Effector memory CD4-positive, alpha-beta T cell (primary cell): ENCODE data around the gene KCNJ6.

Experiments used
- DNase-seq, 3 donors: peaks; one replicate each; pipeline ENCODE4 v3.0.0-alpha.2; 2020
- H3K27ac ChIP-seq: 2 replicates; pipeline ENCODE4 v1.7.0; 2013; ENCODE audit warnings: mild to moderate bottlenecking, low read length, moderate library complexity; ENCODE audit not compliant: insufficient read depth, poor library complexity, severe bottlenecking
- H3K27me3 ChIP-seq: replicated peaks from 2 replicates; pipeline ENCODE4 v1.7.0; 2013; ENCODE audit warnings: mild to moderate bottlenecking, low read length; ENCODE audit not compliant: insufficient read depth, control insufficient read depth, poor library complexity, severe bottlenecking
- H3K36me3 ChIP-seq: 2 replicates; pipeline ENCODE4 v1.7.0; 2013; ENCODE audit warnings: mild to moderate bottlenecking, low read length, moderate library complexity; ENCODE audit not compliant: control insufficient read depth, insufficient read depth
- H3K4me1 ChIP-seq: 2 replicates; pipeline ENCODE4 v1.7.0; 2013; ENCODE audit warnings: low read length, mild to moderate bottlenecking; ENCODE audit not compliant: control insufficient read depth, insufficient read depth, poor library complexity, severe bottlenecking
- H3K4me3 ChIP-seq: 2 replicates; pipeline ENCODE4 v1.7.0; 2013; ENCODE audit warnings: low read length, low read depth, mild to moderate bottlenecking; ENCODE audit not compliant: insufficient read depth, poor library complexity, severe bottlenecking
- H3K9me3 ChIP-seq: 2 replicates; pipeline ENCODE4 v1.7.0; 2013; ENCODE audit warnings: mild to moderate bottlenecking, low read length, moderate library complexity; ENCODE audit not compliant: control insufficient read depth
- total RNA-seq, 3 donors: gene quantifications; one replicate each; lab custom pipeline; 2026; lab: John Stamatoyannopoulos, UW

Gene KCNJ6, protein sequence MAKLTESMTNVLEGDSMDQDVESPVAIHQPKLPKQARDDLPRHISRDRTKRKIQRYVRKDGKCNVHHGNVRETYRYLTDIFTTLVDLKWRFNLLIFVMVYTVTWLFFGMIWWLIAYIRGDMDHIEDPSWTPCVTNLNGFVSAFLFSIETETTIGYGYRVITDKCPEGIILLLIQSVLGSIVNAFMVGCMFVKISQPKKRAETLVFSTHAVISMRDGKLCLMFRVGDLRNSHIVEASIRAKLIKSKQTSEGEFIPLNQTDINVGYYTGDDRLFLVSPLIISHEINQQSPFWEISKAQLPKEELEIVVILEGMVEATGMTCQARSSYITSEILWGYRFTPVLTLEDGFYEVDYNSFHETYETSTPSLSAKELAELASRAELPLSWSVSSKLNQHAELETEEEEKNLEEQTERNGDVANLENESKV
- total RNA-seq, result 0 reads per million in 3 donors

DNA sequence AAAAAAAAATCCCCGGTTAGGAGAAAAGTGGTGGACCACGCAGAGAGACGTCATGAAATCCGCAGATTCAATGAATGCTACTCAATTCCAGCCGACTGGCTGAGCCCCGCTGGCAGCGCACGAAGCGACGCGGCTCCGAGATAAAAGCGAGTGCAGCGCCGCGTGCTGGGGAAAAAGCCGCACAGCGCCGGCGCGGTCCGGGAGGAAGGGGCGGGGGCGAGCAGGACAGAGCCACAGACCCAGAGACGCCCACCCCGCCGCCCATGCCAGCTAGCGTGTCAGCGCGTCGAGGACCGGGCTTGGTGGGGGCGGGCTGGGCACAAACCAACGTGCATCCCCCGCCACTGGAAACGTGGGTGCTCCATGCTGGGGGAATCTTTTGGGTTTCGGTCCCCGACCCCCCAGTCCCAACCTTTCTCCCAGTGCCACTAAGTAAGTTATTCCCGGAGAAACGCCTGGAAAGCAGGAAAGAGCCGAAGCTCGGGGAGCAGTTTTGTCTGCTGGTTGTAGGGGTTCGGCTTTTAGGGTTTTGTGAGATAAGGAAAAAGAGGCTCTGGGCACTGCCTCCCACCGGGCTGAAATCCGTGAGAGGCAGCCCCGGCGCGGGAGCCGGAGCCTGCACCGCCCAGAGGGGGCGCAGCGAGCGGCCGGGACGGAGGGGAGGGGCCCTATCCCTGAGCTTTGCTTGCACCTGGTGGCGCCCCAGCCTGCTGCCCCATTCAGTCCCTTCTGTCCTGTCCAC lies at the start of gene KCNJ6:
KCNJ6 (minus strand) TSS at position 148 of the 742 bp plus-strand sequence. CDS start 75,775 bp downstream, outside the sequence.
- no peak within 1 kb of the TSS for H3K4me3 ChIP-seq
- H3K9me3 ChIP-seq, result no peaks in the 10 kb centered on the region
- no peak within 1 kb of the TSS for H3K27ac ChIP-seq
- DNase-seq, result no peak
- no peaks in the 10 kb centered on the region for H3K36me3 ChIP-seq
- no peaks in the 10 kb centered on the region for H3K4me1 ChIP-seq
- H3K27me3 ChIP-seq, result peaks cover 22% of the 10 kb centered on the region

GRCh38 chr21:37965088-37965805 lies 49.0 kb upstream of the KCNJ6 start:
- no peak overlapping the region for H3K4me3 ChIP-seq
- H3K27me3 ChIP-seq, result no peaks in the 10 kb centered on the region
- no peak overlapping the region for H3K27ac ChIP-seq
- no peaks in the 10 kb centered on the region for H3K9me3 ChIP-seq
- DNase-seq, result no peak
- H3K36me3 ChIP-seq, result no peaks in the 10 kb centered on the region
- no peaks in the 10 kb centered on the region for H3K4me1 ChIP-seq

DNA sequence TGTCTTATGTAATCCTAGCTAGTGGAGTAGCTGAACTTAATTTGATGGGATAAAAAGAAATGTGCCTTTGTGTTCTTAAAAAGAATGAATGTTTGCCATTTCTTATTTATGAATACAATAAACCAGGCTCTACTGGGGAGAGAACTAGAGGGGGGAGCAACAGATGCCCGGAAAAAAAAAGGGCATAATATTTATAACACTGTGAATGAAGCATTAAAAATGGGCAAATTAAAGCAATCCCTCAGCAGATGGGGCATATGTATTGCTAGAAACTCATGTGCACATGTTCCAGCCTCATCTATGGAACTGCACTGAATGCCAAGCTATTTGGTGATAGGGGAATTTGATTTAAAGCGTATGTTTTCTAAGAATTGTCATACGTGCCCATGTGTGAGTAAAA lies 42.3 kb upstream of the KCNJ6 start:
- DNase-seq, result no peak
- no peaks in the 10 kb centered on the region for H3K27me3 ChIP-seq
- no peak overlapping the region for H3K4me3 ChIP-seq
- H3K9me3 ChIP-seq, result no peaks in the 10 kb centered on the region
- no peaks in the 10 kb centered on the region for H3K36me3 ChIP-seq
- no peaks in the 10 kb centered on the region for H3K4me1 ChIP-seq
- H3K27ac ChIP-seq, result no peak overlapping the region

DNA sequence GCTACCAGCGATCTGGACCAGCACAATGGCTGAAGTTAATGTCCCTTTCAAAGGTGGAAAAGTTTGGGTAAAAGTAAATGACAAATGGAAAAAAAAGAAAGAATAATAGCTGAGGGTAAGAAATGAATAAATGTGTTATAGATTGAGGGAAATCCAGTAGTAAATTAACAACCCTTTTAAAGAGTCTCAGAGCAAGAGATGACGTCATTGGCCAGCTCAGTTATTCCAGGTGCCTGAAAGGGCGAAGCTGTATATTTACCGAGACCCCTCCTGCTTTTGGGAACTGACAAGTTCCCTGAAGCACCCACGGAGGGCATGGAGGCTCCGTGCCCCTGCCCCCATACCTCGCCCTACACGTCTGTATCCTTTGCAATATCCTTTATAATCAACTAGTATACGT lies 40.5 kb upstream of the KCNJ6 start:
- Histone ChIP-seq H3K27ac (no peak overlapping the region), H3K27me3 (no peaks in the 10 kb centered on the region), H3K4me1 (no peaks in the 10 kb centered on the region), H3K36me3 (no peaks in the 10 kb centered on the region), H3K4me3 (no peak overlapping the region), H3K9me3 (no peaks in the 10 kb centered on the region)
- no peak for DNase-seq

DNA sequence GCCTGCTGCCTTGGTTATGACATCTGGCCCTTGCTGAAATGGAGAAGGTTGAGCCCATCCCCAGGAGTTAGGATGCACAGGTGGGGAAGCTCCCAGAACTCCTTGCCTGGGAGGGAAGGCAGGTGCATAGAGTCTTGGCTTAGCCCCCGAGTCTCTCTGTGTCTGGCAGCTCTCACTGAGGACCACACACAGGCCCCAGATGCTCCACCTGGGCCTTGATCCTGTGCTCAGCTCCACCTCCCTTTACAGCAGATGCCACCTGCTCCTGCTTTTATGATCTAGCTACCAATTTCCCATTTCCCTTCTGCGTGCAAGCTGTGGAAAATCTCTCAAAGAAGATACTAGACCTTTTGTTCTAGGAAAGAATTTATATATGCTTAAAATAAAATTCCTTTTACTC lies 28.8 kb upstream of the KCNJ6 start:
- DNase-seq, result no peak
- Histone ChIP-seq H3K27me3 (no peaks in the 10 kb centered on the region), H3K4me1 (no peaks in the 10 kb centered on the region), H3K4me3 (no peak overlapping the region), H3K27ac (no peak overlapping the region), H3K9me3 (no peaks in the 10 kb centered on the region), H3K36me3 (no peaks in the 10 kb centered on the region)

- DNase-seq, result no peak
- no peak overlapping the region for H3K27ac ChIP-seq
- no peaks in the 10 kb centered on the region for H3K4me1 ChIP-seq
- H3K4me3 ChIP-seq, result no peak overlapping the region
- H3K9me3 ChIP-seq, result no peaks in the 10 kb centered on the region
- no peaks in the 10 kb centered on the region for H3K27me3 ChIP-seq
- H3K36me3 ChIP-seq, result no peaks in the 10 kb centered on the region
Measured at GRCh38 chr21:37944496-37944895, 28.2 kb upstream of the KCNJ6 start.

- no peak for DNase-seq
- no peaks in the 10 kb centered on the region for H3K36me3 ChIP-seq
- H3K4me3 ChIP-seq, result no peak overlapping the region
- H3K4me1 ChIP-seq, result no peaks in the 10 kb centered on the region
- H3K9me3 ChIP-seq, result no peaks in the 10 kb centered on the region
- H3K27me3 ChIP-seq, result no peaks in the 10 kb centered on the region
- no peak overlapping the region for H3K27ac ChIP-seq
Measured at GRCh38 chr21:37940691-37941090, 24.4 kb upstream of the KCNJ6 start.

DNA sequence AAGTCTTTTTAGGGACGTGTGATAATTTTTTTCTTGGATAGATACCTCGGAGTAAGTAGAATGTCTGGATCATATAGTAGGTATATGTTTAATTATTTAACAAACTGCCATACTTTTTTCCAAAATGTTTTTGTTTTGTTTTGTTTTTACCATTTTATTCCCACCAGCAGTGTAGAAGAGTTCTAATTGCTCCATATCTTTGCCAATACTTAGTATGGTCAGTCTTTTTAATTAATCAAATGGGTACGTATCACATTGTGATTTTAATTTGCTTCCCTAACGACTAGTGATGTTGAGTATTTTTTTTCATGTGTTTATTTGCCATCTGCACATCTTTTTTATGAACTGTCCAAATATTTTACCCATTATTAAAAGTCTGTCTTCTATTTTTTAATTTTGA lies 23.6 kb upstream of the KCNJ6 start:
- Histone ChIP-seq H3K4me1 (no peaks in the 10 kb centered on the region), H3K4me3 (no peak overlapping the region), H3K36me3 (no peaks in the 10 kb centered on the region), H3K9me3 (no peaks in the 10 kb centered on the region), H3K27ac (no peak overlapping the region), H3K27me3 (no peaks in the 10 kb centered on the region)
- DNase-seq, result no peak

- H3K27me3 ChIP-seq, result no peaks in the 10 kb centered on the region
- no peak for DNase-seq
- no peak overlapping the region for H3K4me3 ChIP-seq
- H3K4me1 ChIP-seq, result no peaks in the 10 kb centered on the region
- no peaks in the 10 kb centered on the region for H3K9me3 ChIP-seq
- no peaks in the 10 kb centered on the region for H3K36me3 ChIP-seq
- H3K27ac ChIP-seq, result no peak overlapping the region
Measured at GRCh38 chr21:37939251-37939650, 23.0 kb upstream of the KCNJ6 start.

GRCh38 chr21:37937668-37938067 lies 21.4 kb upstream of the KCNJ6 start:
- Histone ChIP-seq H3K4me3 (no peak overlapping the region), H3K27me3 (no peaks in the 10 kb centered on the region), H3K4me1 (no peaks in the 10 kb centered on the region), H3K27ac (no peak overlapping the region), H3K36me3 (no peaks in the 10 kb centered on the region), H3K9me3 (no peaks in the 10 kb centered on the region)
- DNase-seq, result no peak
